ENCODE measurements around the gene ZDHHC24.

GRCh38 chr11:66492161-66492865 is 53.5 kb downstream of the ZDHHC24 start:
- TF ChIP-seq CTCF (conservative IDR thresholded peaks at IDR 0.05; ENCODE audit: low read depth, low read length) (no peak), EZH2 (IDR thresholded peaks at IDR 0.05; ENCODE audit: borderline replicate concordance, low read depth, low read length, poor library complexity, severe bottlenecking) (no peak)
